NCI-H446 treated with DMSO at 0.1 percent for 48 hours (cell line): ENCODE data around the gene SHMT2.
"Not testable (repeated sequence)": the region's sequence is repeated elsewhere in the genome, so short reads cannot be mapped to it uniquely, and the experiment has no call there.

Experiments
- DNase-seq: peaks from one replicate; lab custom pipeline; 2025; lab: John Stamatoyannopoulos, UW

The SHMT2 gene

DNA sequence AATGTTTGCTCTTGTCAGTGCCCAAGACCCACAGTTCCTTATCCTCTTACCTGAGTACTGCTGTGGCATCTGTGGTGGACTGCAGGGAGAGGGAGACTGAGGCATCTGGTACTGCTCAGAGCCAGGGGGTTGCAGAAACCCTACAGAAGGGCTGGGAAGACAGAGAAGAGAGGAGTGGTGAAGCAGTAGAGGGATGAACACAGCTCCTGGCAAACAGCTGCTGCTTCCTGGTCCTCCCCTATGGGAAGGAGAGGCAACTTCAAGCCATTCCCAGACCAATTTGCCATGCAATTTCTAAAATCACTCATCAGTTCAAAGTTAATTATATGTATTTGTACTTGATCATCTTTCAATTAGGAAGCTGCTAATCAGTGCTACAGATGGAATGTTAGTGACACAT, 37.2 kb downstream of the SHMT2 start:
- no peak for DNase-seq

DNA sequence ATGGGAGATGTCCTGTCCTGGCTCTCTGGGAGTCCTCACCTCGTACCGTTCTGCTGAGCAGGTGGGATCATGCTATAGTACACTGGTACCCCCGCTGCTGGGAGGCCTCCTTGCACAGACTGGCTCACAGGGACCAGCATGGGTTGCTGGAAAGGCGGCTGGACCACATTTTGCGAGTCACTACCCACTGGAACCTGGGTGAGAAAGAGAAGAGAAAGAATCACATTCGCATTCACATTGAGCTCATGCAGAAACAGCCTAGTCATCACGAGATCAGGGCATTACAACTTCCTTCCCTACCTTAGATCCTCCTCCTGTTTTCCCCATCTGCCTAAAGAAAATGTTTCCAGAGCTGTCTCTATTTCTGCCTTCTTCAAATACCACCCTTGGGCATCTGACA, 38.8 kb downstream of the SHMT2 start:
- DNase-seq, result no peak

DNA sequence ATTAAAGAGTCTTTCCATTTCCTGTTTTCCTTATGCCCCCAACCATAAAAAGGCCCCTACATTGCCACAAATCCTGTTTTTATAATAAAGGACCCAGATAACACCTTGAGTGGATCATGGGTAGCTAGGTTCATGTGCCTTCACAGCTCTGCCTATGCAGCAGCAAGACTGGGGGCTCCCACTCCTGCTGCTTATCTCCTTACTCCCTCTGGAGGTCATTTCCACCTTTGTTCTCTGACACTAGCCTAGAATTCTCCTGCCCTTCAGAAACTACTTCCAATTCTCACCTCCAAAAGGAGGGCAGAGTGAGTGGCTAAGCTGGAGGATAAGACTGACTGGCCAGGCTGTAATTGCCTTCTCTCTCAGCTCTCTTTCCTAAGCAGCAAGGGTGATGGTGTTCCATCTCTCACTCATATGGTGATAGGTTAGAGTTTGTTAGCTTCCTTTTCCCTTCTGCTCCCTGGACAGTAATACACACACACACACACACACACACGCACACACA, 41.5 kb downstream of the SHMT2 start:
- no peak for DNase-seq

DNA sequence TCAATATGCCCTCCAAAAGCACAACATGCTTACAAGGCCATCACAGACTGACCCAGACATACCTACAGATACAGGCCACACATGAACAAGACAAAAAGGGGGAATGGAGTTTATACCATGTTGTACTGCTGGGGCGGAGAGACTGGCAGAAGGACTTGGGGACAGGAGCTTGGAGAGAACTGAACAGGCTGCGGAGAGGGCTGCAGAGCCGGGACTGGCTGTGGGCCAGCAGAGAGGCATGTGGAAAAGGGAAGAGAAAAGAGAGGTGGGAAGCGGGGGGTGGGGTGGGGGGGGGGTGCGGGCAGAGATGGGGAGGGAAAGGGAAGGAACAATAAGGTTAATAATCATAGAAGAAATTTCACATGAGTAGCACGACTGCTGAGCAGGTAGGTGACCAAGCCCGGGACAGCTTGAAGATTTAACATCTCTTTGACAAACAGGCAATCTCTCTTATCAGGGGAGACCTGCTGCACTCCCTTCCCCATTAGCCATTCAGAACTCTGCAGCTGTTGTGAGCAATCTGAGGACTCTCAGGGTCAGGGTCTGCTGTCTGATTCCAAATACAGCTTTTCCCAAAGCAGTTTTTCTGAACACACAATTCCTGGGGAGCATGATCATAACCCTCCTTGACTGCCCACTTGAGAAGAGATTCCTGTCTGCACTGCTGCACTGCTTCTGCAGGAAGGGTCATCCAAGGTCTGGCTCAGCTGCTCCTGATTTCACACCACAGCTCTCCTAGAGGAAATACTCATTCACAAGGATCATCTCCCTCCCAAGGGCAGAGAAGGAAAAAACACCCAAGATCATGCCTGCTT, 43.0 kb downstream of the SHMT2 start:
- no peak for DNase-seq

DNA sequence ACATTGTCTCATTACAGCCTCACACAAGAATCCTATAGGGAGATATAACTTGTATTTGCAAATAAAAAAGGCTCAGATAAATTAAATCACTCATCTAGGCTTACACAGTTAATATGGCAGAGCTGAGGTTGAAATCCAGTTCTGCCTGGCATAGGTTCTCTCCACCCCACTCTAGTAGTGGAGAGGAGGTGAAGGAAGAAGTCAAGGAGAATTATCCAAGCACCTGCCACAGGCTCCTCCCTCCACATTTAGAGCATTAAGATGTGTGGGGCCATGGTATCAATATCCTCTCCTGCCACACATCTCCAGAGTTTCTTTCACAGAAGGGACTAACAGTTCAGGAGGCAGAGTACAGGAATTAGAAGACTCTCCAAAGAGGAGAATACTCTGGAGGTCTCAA, 44.0 kb downstream of the SHMT2 start:
- no peak for DNase-seq

DNA sequence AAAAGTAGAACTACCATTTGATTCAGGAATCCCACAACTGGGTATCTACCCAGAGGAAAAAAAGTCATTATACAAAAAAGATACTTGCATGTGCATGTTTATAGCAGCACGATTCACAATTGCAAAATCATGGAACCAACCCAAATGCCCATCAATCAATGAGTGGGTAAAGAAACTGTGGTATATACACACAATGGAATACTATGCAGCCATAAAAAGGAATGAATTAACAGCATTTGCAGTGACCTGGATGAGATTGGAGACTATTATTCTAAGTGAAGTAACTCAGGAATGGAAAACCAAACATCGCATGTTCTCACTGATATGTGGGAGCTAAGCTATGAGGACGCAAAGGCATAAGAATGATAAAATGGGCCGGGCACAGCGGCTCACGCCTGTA, 46.7 kb downstream of the SHMT2 start:
- DNase-seq, result not testable (repeated sequence)

DNA sequence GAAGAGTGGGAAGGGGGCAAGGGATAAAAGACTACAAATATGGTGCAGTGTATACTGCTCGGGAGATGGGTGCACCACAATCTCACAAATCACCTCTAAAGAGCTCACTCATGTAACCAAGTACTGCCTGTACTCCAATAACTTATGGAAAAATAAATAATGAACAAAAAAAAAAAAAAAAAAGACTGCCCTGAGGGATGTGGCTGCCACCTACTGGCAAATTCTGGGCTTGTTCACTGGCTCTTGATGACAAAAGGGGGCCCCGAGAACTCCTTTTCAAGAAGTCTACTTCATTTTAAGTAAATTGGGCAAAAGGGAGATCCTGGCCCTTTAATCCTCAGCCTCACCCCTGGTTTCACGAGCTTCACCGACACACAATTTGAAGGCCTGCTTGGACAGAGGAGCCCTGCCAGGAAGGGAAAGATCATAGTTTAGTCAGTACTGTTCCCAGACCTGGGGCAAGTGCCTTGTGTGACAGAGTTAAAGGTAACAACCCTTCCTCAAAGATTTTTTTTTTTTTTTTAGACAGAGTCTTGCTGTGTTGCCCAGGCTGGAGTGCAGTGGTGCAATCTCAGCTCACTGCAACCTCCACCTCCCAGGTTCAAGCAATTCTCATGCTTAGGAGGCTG, 47.5 kb downstream of the SHMT2 start:
- DNase-seq, result no peak

DNA sequence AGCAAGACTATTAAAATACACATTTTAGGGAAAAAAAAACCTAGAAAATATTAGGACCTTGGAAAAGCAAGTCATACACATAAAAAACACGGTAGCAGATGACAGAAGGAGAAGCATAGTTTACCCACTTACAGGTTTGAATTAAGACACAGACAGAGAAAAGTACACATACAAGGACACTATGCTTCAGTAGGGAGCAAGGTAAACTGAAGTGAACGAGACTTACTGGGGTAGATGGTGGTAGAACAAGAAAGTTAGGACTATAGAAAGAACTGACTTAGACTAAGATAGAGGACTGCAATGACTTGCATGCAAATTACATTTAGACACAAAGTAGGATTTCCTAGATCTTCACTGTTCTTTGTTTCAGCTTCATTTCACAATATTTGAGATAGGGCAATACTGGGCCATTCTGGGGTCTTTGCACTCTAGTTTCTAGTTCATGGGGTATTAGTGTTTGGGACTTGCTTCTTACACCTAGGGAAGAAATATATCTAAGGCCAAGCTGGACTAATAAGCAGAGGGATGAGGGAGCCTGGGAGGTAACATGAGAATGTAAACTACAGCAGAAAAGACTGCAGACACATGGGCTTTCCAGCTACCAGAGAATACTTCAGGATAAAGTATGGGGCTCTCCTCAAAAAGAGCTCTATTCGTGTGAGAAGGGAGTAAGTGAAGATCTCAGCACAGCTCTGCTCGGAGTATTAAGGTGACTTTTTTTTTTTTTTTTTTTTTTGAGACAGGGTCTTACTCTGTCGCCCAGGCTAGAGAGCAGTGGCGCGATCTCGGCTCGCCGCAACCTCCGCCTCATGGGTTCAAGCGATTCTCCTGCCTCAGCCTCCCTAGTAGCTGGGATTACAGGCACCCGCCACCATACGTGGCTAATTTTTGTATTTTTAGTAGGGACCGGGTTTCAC, 49.2 kb downstream of the SHMT2 start:
- no peak for DNase-seq

DNA sequence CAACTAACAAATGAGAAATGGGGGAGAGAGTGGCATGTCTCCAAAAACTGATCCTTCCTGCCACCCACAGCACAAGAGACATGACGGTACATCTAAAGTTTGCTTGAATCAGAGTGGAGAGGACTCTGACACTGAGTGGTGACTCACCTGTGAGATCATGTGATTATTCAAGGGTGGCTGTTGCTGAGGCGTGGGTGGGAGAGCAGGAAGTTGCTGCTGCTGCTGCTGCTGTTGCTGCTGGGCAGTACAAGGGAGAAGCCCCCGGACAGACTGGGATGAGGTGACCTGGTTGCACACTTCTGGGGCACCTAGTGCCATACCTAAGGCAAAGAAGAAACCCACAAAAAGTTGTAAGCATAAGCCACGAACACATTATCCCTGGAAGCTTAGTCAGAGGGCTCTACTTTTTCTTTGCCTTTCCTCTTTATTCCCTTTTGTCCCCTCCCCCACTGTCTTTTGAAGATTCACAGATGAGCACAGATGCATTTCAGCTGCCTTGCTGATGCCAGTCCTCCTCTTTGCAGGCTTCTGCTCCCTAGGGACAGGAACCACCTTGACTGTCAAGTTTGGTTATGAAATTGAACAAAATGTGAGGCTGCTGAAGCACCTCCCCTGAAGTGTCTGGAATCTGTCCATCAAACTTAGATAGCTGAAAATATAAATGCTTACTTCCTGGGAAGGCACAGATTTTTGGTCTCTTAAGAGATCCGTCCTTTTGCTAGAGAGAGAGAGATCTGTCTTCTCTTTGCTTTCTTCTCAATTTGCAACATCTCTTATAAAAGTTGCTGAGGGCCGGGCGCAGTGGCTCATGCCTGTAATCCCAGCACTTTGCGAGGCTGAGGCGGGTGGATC, 50.9 kb downstream of the SHMT2 start:
- DNase-seq, result no peak

DNA sequence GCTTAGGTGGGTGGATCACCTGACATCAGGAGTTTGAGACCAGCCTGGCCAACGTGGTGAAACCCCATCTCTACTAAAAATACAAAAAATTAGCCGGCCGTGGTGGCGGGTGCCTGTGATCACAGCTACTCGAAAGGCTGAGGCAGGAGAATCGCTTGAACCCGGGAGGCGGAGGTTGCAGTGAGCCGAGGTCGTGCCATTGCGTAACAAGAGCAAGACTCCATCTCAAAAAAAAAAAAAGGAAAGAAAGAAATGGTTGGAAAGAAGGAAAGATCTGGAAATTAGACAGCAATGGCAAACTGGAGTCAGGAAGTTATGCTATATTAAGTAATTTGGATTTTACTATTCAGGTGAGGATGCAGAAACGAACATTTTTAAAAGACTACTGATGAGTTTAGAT, 52.6 kb downstream of the SHMT2 start:
- not testable (repeated sequence) for DNase-seq
